Muscle layer of duodenum (tissue), 2 donors: ENCODE results near the gene ERICH4.

ENCODE experiments used
- H3K27ac ChIP-seq: one replicate; pipeline ENCODE4 v1.7.0; 2013; ENCODE audit warnings: mild to moderate bottlenecking, low read length
- H3K27me3 ChIP-seq: one replicate; pipeline ENCODE4 v1.7.0; 2013; ENCODE audit warnings: low read depth, mild to moderate bottlenecking, control low read depth, low read length
- H3K36me3 ChIP-seq, 2 donors: one replicate each; pipeline ENCODE4 v1.7.0; 2013; ENCODE audit warnings: low read length in 2 of 2, control low read depth in 1 of 2, mild to moderate bottlenecking in 1 of 2; ENCODE audit not compliant: insufficient read depth in 2 of 2, control insufficient read depth in 1 of 2
- H3K4me1 ChIP-seq, 2 donors: one replicate each; pipeline ENCODE4 v1.7.0; 2013; ENCODE audit warnings: low read length in 2 of 2, mild to moderate bottlenecking in 2 of 2, control low read depth in 1 of 2, moderate library complexity in 1 of 2; ENCODE audit not compliant: insufficient read depth in 2 of 2, control insufficient read depth in 1 of 2
- H3K4me3 ChIP-seq, 2 donors: one replicate each; pipeline ENCODE4 v1.7.0; 2013; ENCODE audit warnings: low read length in 2 of 2, low read depth in 1 of 2, mild to moderate bottlenecking in 1 of 2
- H3K9me3 ChIP-seq, 2 donors: one replicate each; pipeline ENCODE4 v1.7.0; 2013; ENCODE audit warnings: low read length in 2 of 2, control low read depth in 1 of 2, mild to moderate bottlenecking in 1 of 2; ENCODE audit not compliant: control insufficient read depth in 1 of 2
- donor health status: healthy.

The ERICH4 gene

GRCh38 chr19:41437944-41438574 lies 4.9 kb upstream of the ERICH4 start:
- Histone ChIP-seq H3K36me3 (peaks cover 2 to 20% of the 10 kb centered on the region in 2 donors), H3K9me3 (no peaks in the 10 kb centered on the region), H3K4me3 (no peak overlapping the region), H3K27me3 (no peaks in the 10 kb centered on the region), H3K4me1 (peaks cover 4 to 11% of the 10 kb centered on the region in 2 donors), H3K27ac (no peak overlapping the region)

- Histone ChIP-seq H3K4me3 (peak within 1 kb of the TSS; percentile 63 to 90), H3K27ac (peak within 1 kb of the TSS; percentile 94), H3K36me3 (peaks cover 0 to 16% of the 10 kb centered on the region in 2 donors), H3K27me3 (no peaks in the 10 kb centered on the region), H3K4me1 (peaks cover 4 to 11% of the 10 kb centered on the region in 2 donors), H3K9me3 (no peaks in the 10 kb centered on the region)
These were observed 3.3 kb upstream of the ERICH4 start, which contains the start of gene DMAC2 for GRCh38 chr19:41439441-41440222. TSS of gene DMAC2 (minus strand) at chr19:41439912. CDS start at chr19:41439899, 13 bp downstream.

- H3K4me1 ChIP-seq = peaks cover 4 to 11% of the 10 kb centered on the region in 2 donors
- H3K27ac ChIP-seq = no peak overlapping the region
- no peak overlapping the region for H3K4me3 ChIP-seq
These were observed 1.5 kb upstream of the ERICH4 start for GRCh38 chr19:41441321-41441945.

GRCh38 chr19:41443813-41444455 lies 978 bp downstream of the ERICH4 start:
- Histone ChIP-seq H3K4me3 (no peak overlapping the region), H3K27me3 (no peaks in the 10 kb centered on the region), H3K36me3 (peaks cover 0 to 3% of the 10 kb centered on the region in 2 donors), H3K27ac (no peak overlapping the region), H3K4me1 (peaks cover 4 to 8% of the 10 kb centered on the region in 2 donors), H3K9me3 (no peaks in the 10 kb centered on the region)

More at GRCh38 chr19:41441321-41441945, 1.5 kb upstream of the ERICH4 start:
- Histone ChIP-seq H3K9me3 (no peaks in the 10 kb centered on the region), H3K36me3 (peaks cover 0 to 13% of the 10 kb centered on the region in 2 donors), H3K27me3 (no peaks in the 10 kb centered on the region)

GRCh38 chr19:41445575-41445974 lies 2.6 kb downstream of the ERICH4 start:
- no peak overlapping the region for H3K27ac ChIP-seq
- no peak overlapping the region for H3K4me3 ChIP-seq
- no peaks in the 10 kb centered on the region for H3K27me3 ChIP-seq
- no peaks in the 10 kb centered on the region for H3K36me3 ChIP-seq
- no peaks in the 10 kb centered on the region for H3K9me3 ChIP-seq
- H3K4me1 ChIP-seq = no peaks in the 10 kb centered on the region

GRCh38 chr19:41447732-41448332 lies 4.9 kb downstream of the ERICH4 start:
- Histone ChIP-seq H3K4me1 (no peaks in the 10 kb centered on the region), H3K4me3 (no peak overlapping the region), H3K27ac (no peak overlapping the region)

GRCh38 chr19:41449079-41449864 lies 6.3 kb downstream of the ERICH4 start:
- H3K4me3 ChIP-seq = peak overlapping the region in 1 of 2 donors; percentile 40
- H3K4me1 ChIP-seq = no peaks in the 10 kb centered on the region

More at GRCh38 chr19:41447732-41448332, 4.9 kb downstream of the ERICH4 start:
- Histone ChIP-seq H3K36me3 (no peaks in the 10 kb centered on the region), H3K27me3 (no peaks in the 10 kb centered on the region), H3K9me3 (no peaks in the 10 kb centered on the region)

GRCh38 chr19:41449865-41450178 lies 6.9 kb downstream of the ERICH4 start:
- Histone ChIP-seq H3K4me1 (no peaks in the 10 kb centered on the region), H3K4me3 (no peak overlapping the region), H3K9me3 (no peaks in the 10 kb centered on the region), H3K36me3 (no peaks in the 10 kb centered on the region), H3K27me3 (no peaks in the 10 kb centered on the region), H3K27ac (no peak overlapping the region)

More at GRCh38 chr19:41449079-41449864, 6.3 kb downstream of the ERICH4 start:
- Histone ChIP-seq H3K9me3 (no peaks in the 10 kb centered on the region), H3K27ac (no peak overlapping the region), H3K27me3 (no peaks in the 10 kb centered on the region), H3K36me3 (no peaks in the 10 kb centered on the region)

GRCh38 chr19:41452584-41453275 lies 9.8 kb downstream of the ERICH4 start:
- Histone ChIP-seq H3K9me3 (no peaks in the 10 kb centered on the region), H3K4me1 (no peaks in the 10 kb centered on the region), H3K27ac (no peak overlapping the region), H3K27me3 (no peaks in the 10 kb centered on the region), H3K4me3 (no peak overlapping the region), H3K36me3 (no peaks in the 10 kb centered on the region)

- H3K27ac ChIP-seq = no peak overlapping the region
- H3K4me1 ChIP-seq = no peaks in the 10 kb centered on the region
- H3K36me3 ChIP-seq = no peaks in the 10 kb centered on the region
- no peaks in the 10 kb centered on the region for H3K9me3 ChIP-seq
- peaks cover 1% of the 10 kb centered on the region for H3K27me3 ChIP-seq
- H3K4me3 ChIP-seq = no peak overlapping the region
These were observed 13.0 kb downstream of the ERICH4 start for GRCh38 chr19:41455936-41456335.
